Spleen (tissue), 7 donors: ENCODE results near the gene COL9A2.

Experiments used
- CTCF ChIP-seq, 11 experiments: fragments of 200-600 bp in 7 of 11; fragments of 450-650 bp in 4 of 11; sonication (generic) in 4 of 11; IDR thresholded peaks in 8 of 11; conservative IDR thresholded peaks in 3 of 11; 1 replicate in 7 of 11; 2 replicates in 4 of 11; pipeline versions ENCODE4 v1.4.0 to v1.8.0; 2016 to 2021; ENCODE audit warnings: antibody characterized with exemption in 11 of 11, inconsistent platforms in 4 of 11, mild to moderate bottlenecking in 1 of 11
- POLR2AphosphoS5 ChIP-seq, 3 donors: sonication (generic); formaldehyde crosslinking; IDR thresholded peaks; one replicate each; pipeline ENCODE4 v1.5.1; 2017; ENCODE audit warnings: antibody characterized with exemption in 3 of 3
- donor health status: DM: no; HTN: no; CAD: no; lungs with moderate emphysema.
- donor health status: DM: no; HTN: no; CAD: no.
- donor health status: DM: no; HTN: no; CAD: no.

- no peak for TF ChIP-seq POLR2AphosphoS5 (IDR thresholded peaks at IDR 0.05)
- TF ChIP-seq CTCF (IDR thresholded peaks at IDR 0.05 in 8 of 11, conservative IDR thresholded peaks at IDR 0.05 in 3 of 11) = no peak
Measured at GRCh38 chr1:40308036-40308727, 8.9 kb downstream of the COL9A2 start.
